ENCODE data around the gene UMOD. TPM values are rescaled to one million over a fixed set of nuclear protein-coding genes. Genes with fewer than 3 reads are reported as not detected.
A peak's percentile ranks its signal among the peaks of the same experiment; 100 is the strongest.

The UMOD gene
- total RNA-seq, 1 donor from 2014 or later = not detected

- H3K4me1 Mint-ChIP-seq (ENCODE audit: low read depth) = peaks cover 12% of the 10 kb centered on the region
- no peaks in the 10 kb centered on the region for H3K27me3 Mint-ChIP-seq (ENCODE audit: low read depth)
- H3K36me3 Mint-ChIP-seq (ENCODE audit: low read depth) = no peaks in the 10 kb centered on the region
- DNase-seq (ENCODE audit: low spot score) = no peak
- no peaks in the 10 kb centered on the region for H3K9me3 Mint-ChIP-seq (ENCODE audit: low read depth)
- TF ChIP-seq CTCF (IDR thresholded peaks at IDR 0.05) = no peak
- H3K4me3 Mint-ChIP-seq (ENCODE audit: unreplicated experiment) = no peak overlapping the region
- no peak overlapping the region for H3K27ac Mint-ChIP-seq (ENCODE audit: unreplicated experiment)
These were observed 45.1 kb upstream of the UMOD start for GRCh38 chr16:20397468-20398074.

GRCh38 chr16:20396846-20397467 is 44.4 kb upstream of the UMOD start:
- Mint-ChIP-seq H3K9me3 (ENCODE audit: low read depth) (no peaks in the 10 kb centered on the region), H3K27ac (ENCODE audit: unreplicated experiment) (no peak overlapping the region), H3K27me3 (ENCODE audit: low read depth) (no peaks in the 10 kb centered on the region), H3K4me3 (ENCODE audit: unreplicated experiment) (no peak overlapping the region), H3K36me3 (ENCODE audit: low read depth) (no peaks in the 10 kb centered on the region), H3K4me1 (ENCODE audit: low read depth) (peaks cover 12% of the 10 kb centered on the region)
- no peak for TF ChIP-seq CTCF (IDR thresholded peaks at IDR 0.05)
- DNase-seq (ENCODE audit: low spot score) = no peak

- Mint-ChIP-seq H3K36me3 (ENCODE audit: low read depth) (no peaks in the 10 kb centered on the region), H3K4me1 (ENCODE audit: low read depth) (peaks cover 12% of the 10 kb centered on the region), H3K4me3 (ENCODE audit: unreplicated experiment) (no peak overlapping the region), H3K27me3 (ENCODE audit: low read depth) (no peaks in the 10 kb centered on the region), H3K27ac (ENCODE audit: unreplicated experiment) (no peak overlapping the region), H3K9me3 (ENCODE audit: low read depth) (no peaks in the 10 kb centered on the region)
- DNase-seq (ENCODE audit: low spot score) = no peak
- TF ChIP-seq CTCF (IDR thresholded peaks at IDR 0.05) = no peak
These were observed 43.4 kb upstream of the UMOD start for GRCh38 chr16:20395946-20396345.

- no peak for TF ChIP-seq CTCF (IDR thresholded peaks at IDR 0.05)
- no peaks in the 10 kb centered on the region for H3K36me3 Mint-ChIP-seq (ENCODE audit: low read depth)
- no peaks in the 10 kb centered on the region for H3K9me3 Mint-ChIP-seq (ENCODE audit: low read depth)
- peak overlapping the region; percentile 56 for H3K27ac Mint-ChIP-seq (ENCODE audit: unreplicated experiment)
- H3K4me3 Mint-ChIP-seq (ENCODE audit: unreplicated experiment) = no peak overlapping the region
- DNase-seq (ENCODE audit: low spot score) = no peak
- H3K4me1 Mint-ChIP-seq (ENCODE audit: low read depth) = peaks cover 12% of the 10 kb centered on the region
- no peaks in the 10 kb centered on the region for H3K27me3 Mint-ChIP-seq (ENCODE audit: low read depth)
These were observed 41.5 kb upstream of the UMOD start for GRCh38 chr16:20393801-20394577.

GRCh38 chr16:20391045-20391444 is 38.5 kb upstream of the UMOD start:
- Mint-ChIP-seq H3K4me1 (ENCODE audit: low read depth) (peaks cover 17% of the 10 kb centered on the region), H3K27ac (ENCODE audit: unreplicated experiment) (no peak overlapping the region), H3K27me3 (ENCODE audit: low read depth) (peaks cover 7% of the 10 kb centered on the region), H3K9me3 (ENCODE audit: low read depth) (no peaks in the 10 kb centered on the region), H3K36me3 (ENCODE audit: low read depth) (no peaks in the 10 kb centered on the region), H3K4me3 (ENCODE audit: unreplicated experiment) (no peak overlapping the region)
- no peak for TF ChIP-seq CTCF (IDR thresholded peaks at IDR 0.05)
- DNase-seq (ENCODE audit: low spot score) = no peak
